Stomach (tissue), 9 donors: ENCODE data around the gene MAP3K7CL. TPM values are rescaled to one million over a fixed set of nuclear protein-coding genes. Genes with fewer than 3 reads are reported as not detected.

ENCODE experiments used
- DNase-seq, 2 donors: peaks; one replicate each; pipeline versions ENCODE4 v3.0.0 to v3.0.0-alpha.2; 2013 to 2019
- H3K27ac ChIP-seq, 5 donors: fragments of 200-600 bp in 4 of 5; sonication (generic) in 4 of 5; one replicate each; pipeline ENCODE4 v1.5.1; 2013 to 2019; ENCODE audit warnings: mild to moderate bottlenecking in 1 of 5, moderate library complexity in 1 of 5
- H3K27me3 ChIP-seq, 3 donors: fragments of 200-600 bp; sonication (generic); one replicate each; pipeline ENCODE4 v1.5.1; 2017 to 2019; ENCODE audit warnings: mixed run types in 1 of 3
- H3K36me3 ChIP-seq, 4 donors: fragments of 200-600 bp; sonication (generic); 1 replicate in 3 of 4; 2 replicates in 1 of 4; pipeline ENCODE4 v1.5.1; 2016 to 2019
- H3K4me1 ChIP-seq, 4 donors: fragments of 200-600 bp; sonication (generic); one replicate each; pipeline ENCODE4 v1.5.1; 2016 to 2019
- H3K4me3 ChIP-seq, 4 donors: fragments of 200-600 bp; sonication (generic) in 3 of 4; one replicate each; pipeline ENCODE4 v1.5.1; 2016 to 2019; ENCODE audit warnings: mild to moderate bottlenecking in 1 of 4
- H3K9me3 ChIP-seq, 4 donors: fragments of 200-600 bp; sonication (generic); one replicate each; pipeline ENCODE4 v1.5.1; 2016 to 2019
- EP300 ChIP-seq: sonication (generic); formaldehyde crosslinking; IDR thresholded peaks from one replicate; pipeline ENCODE4 v1.6.1; 2017; ENCODE audit warnings: antibody characterized with exemption
- POLR2A ChIP-seq, 4 donors: fragments of 450-650 bp; IDR thresholded peaks; one replicate each; pipeline ENCODE4 v1.6.1; 2016; ENCODE audit warnings: antibody characterized with exemption in 4 of 4, control low read depth in 2 of 4, mild to moderate bottlenecking in 1 of 4, moderate library complexity in 1 of 4
- POLR2AphosphoS5 ChIP-seq, 3 donors: sonication (generic); formaldehyde crosslinking; IDR thresholded peaks; one replicate each; pipeline ENCODE4 v1.6.1; 2016; ENCODE audit warnings: antibody characterized with exemption in 3 of 3
- WGBS, 5 donors: extraction: QIAGEN DNeasy Blood & Tissue Kit in 3 of 5; methylation state at CpG; one replicate each; pipeline versions ENCODE4 v1.1.5 to v1.1.7; 2013 to 2018; 5-methylcytosine and 5-hydroxymethylcytosine counted together
- intact Hi-C: fragments of 100-400 bp; cut with DNase I; formaldehyde crosslinking; loops from one replicate; pipeline ENCODE4 v1.15.1; 2023; ENCODE audit warnings: low total_unique reads
- polyA plus RNA-seq, 3 donors: library from polyadenylated mRNA; stranded (reverse); fragments of 200-250 nt; gene quantifications; one replicate each; pipeline ENCODE4 v1.2.3, GENCODE V29; 2013
- total RNA-seq, 5 donors: library from RNA; depleted of rRNA; stranded (reverse); fragments of >200 nt; gene quantifications; one replicate each; pipeline versions ENCODE4 v1.1.0 to v1.2.3, GENCODE V29; 2014 to 2016
- TF ChIP-seq, protein P1 (sequence below), 7 experiments: fragments of 450-650 bp in 4 of 7; fragments of 200-600 bp in 3 of 7; sonication (generic) in 3 of 7; IDR thresholded peaks; one replicate each; pipeline ENCODE4 v1.5.1; 2016 to 2019; ENCODE audit warnings: antibody characterized with exemption in 7 of 7, control low read depth in 2 of 7, mild to moderate bottlenecking in 1 of 7
- donor health status: healthy with polysubstance abuse.
- donor health status: Bipolar disorder and iron deficiency.
- donor health status: healthy.

Gene MAP3K7CL
- total and polyA plus RNA-seq, 8 donors: 0.58 to 19.2 (median 4.5) TPM

DNA sequence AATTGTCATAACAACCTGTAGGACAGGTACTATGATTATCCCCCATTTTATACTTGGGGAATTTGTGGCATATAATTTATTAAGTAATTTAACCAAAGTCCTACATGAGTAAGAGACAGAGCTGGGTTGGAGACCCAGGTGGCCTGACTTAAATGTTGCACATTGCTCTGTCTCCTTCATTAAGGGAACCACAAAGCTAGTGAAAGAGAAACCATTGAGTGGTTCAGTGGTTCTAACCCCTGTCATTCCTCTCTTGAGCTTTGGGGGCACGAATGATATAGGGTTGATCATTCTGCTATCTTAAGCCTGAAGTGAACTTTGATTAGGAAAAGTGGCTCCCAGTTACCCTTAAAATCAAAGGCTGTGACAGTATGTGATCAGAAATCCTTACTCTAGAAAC, 5.3 kb upstream of the MAP3K7CL start:
- no peak overlapping the region for H3K4me3 ChIP-seq
- no peaks in the 10 kb centered on the region for H3K4me1 ChIP-seq
- DNase-seq: no peak
- no peaks in the 10 kb centered on the region for H3K27me3 ChIP-seq
- no peak overlapping the region for H3K27ac ChIP-seq
- no peaks in the 10 kb centered on the region for H3K9me3 ChIP-seq
- H3K36me3 ChIP-seq: no peaks in the 10 kb centered on the region
- WGBS, 5 donors: 65 to 86% (median 74%) methylated on average over 1 of the region's 1 CpG
- intact Hi-C loops: no loop called here
- no peak for TF ChIP-seq POLR2A (IDR thresholded peaks at IDR 0.05)
- TF ChIP-seq, protein P1, sequence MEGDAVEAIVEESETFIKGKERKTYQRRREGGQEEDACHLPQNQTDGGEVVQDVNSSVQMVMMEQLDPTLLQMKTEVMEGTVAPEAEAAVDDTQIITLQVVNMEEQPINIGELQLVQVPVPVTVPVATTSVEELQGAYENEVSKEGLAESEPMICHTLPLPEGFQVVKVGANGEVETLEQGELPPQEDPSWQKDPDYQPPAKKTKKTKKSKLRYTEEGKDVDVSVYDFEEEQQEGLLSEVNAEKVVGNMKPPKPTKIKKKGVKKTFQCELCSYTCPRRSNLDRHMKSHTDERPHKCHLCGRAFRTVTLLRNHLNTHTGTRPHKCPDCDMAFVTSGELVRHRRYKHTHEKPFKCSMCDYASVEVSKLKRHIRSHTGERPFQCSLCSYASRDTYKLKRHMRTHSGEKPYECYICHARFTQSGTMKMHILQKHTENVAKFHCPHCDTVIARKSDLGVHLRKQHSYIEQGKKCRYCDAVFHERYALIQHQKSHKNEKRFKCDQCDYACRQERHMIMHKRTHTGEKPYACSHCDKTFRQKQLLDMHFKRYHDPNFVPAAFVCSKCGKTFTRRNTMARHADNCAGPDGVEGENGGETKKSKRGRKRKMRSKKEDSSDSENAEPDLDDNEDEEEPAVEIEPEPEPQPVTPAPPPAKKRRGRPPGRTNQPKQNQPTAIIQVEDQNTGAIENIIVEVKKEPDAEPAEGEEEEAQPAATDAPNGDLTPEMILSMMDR (IDR thresholded peaks at IDR 0.05): no peak
- no peak for TF ChIP-seq EP300
- no peak for TF ChIP-seq POLR2AphosphoS5 (IDR thresholded peaks at IDR 0.05)

DNA sequence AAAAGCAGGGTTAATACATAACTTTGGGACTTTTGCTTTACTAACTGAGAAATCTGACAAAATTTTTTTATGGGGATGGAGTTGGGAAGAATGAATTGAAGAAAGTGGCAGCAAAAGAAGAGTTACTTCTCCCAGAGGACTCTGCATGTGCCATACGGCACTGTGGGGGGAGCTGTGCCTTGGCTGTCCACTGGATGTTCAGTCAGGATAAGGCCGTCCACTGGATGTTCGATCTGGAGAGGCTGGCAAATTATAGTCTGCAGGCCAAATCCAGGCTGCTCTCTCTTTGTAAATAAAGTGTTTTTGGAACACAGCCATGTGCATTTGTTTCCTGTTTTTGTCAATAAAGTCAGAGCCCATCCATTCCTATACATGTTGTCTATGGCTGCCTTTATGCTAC, 4.5 kb upstream of the MAP3K7CL start:
- Histone ChIP-seq H3K9me3 (no peaks in the 10 kb centered on the region), H3K27ac (no peak overlapping the region), H3K27me3 (no peaks in the 10 kb centered on the region), H3K36me3 (no peaks in the 10 kb centered on the region), H3K4me3 (no peak overlapping the region), H3K4me1 (peaks cover 0 to 6% (median 2%) of the 10 kb centered on the region in 4 donors)
- WGBS, 5 donors: 55 to 85% (median 60%) methylated on average over 3 of the region's 3 CpGs
- no peak for DNase-seq
- intact Hi-C loops: no loop called here
- TF ChIP-seq POLR2A (IDR thresholded peaks at IDR 0.05) (no peak), POLR2AphosphoS5 (IDR thresholded peaks at IDR 0.05) (no peak), EP300 (no peak)
- TF ChIP-seq, protein P1 (IDR thresholded peaks at IDR 0.05): no peak

DNA sequence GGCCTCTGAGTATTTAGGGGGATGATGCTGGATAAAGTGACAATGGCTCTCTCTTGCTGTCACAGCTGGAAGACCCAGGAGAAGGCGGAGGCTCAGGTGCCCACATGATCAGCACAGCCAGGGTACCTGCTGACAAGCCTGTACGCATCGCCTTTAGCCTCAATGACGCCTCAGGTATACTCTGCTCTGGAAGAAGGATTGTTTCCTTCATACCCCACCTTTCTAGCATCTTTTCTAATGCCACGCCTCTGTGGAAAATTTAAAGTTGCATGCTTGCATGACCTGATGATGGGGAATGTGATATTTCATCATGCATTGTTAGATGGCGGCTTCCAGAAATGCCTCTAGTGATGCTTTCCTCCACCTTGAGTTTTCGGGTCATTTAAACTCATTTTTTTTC, 2.8 kb downstream of the MAP3K7CL start:
- no peaks in the 10 kb centered on the region for H3K27me3 ChIP-seq
- no peaks in the 10 kb centered on the region for H3K36me3 ChIP-seq
- intact Hi-C loops: no loop called here
- H3K4me3 ChIP-seq: no peak overlapping the region
- WGBS, 5 donors: 89 to 94% (median 92%) methylated on average over 7 of the region's 7 CpGs
- TF ChIP-seq, protein P1 (IDR thresholded peaks at IDR 0.05): no peak
- TF ChIP-seq EP300: no peak
- no peak for TF ChIP-seq POLR2AphosphoS5 (IDR thresholded peaks at IDR 0.05)
- no peak for TF ChIP-seq POLR2A (IDR thresholded peaks at IDR 0.05)
- H3K4me1 ChIP-seq: peaks cover 0 to 6% (median 2%) of the 10 kb centered on the region in 4 donors
- no peak for DNase-seq
- H3K9me3 ChIP-seq: no peaks in the 10 kb centered on the region
- H3K27ac ChIP-seq: no peak overlapping the region

DNA sequence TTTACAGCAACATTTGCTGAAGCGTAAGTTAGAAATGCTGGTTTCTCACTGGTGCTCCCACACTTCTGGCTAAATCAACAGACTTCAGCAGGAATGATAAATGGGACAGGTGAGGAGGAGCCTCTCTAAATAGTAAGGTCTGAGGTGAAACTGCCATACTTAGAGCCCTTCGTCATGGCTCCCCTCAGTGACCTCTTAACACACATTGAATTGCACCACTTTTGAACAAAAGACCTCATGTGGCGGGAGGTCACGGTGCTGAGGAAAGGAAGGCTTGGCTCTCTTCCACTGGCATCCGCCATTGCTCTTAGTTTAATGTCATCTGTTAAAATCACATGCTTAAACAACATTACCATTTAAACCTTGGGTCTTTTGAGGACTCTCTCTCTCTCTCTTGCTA, 3.4 kb downstream of the MAP3K7CL start:
- Histone ChIP-seq H3K36me3 (no peaks in the 10 kb centered on the region), H3K9me3 (no peaks in the 10 kb centered on the region), H3K4me3 (no peak overlapping the region), H3K4me1 (peaks cover 0 to 6% (median 2%) of the 10 kb centered on the region in 4 donors), H3K27me3 (no peaks in the 10 kb centered on the region), H3K27ac (no peak overlapping the region)
- DNase-seq: no peak
- TF ChIP-seq POLR2AphosphoS5 (IDR thresholded peaks at IDR 0.05) (no peak), POLR2A (IDR thresholded peaks at IDR 0.05) (no peak), EP300 (no peak)
- TF ChIP-seq, protein P1 (IDR thresholded peaks at IDR 0.05): no peak
- intact Hi-C loops: no loop called here
- WGBS, 5 donors: 80 to 90% (median 87%) methylated on average over 5 of the region's 5 CpGs
